ENCODE data around the gene NR2F6.

DNA sequence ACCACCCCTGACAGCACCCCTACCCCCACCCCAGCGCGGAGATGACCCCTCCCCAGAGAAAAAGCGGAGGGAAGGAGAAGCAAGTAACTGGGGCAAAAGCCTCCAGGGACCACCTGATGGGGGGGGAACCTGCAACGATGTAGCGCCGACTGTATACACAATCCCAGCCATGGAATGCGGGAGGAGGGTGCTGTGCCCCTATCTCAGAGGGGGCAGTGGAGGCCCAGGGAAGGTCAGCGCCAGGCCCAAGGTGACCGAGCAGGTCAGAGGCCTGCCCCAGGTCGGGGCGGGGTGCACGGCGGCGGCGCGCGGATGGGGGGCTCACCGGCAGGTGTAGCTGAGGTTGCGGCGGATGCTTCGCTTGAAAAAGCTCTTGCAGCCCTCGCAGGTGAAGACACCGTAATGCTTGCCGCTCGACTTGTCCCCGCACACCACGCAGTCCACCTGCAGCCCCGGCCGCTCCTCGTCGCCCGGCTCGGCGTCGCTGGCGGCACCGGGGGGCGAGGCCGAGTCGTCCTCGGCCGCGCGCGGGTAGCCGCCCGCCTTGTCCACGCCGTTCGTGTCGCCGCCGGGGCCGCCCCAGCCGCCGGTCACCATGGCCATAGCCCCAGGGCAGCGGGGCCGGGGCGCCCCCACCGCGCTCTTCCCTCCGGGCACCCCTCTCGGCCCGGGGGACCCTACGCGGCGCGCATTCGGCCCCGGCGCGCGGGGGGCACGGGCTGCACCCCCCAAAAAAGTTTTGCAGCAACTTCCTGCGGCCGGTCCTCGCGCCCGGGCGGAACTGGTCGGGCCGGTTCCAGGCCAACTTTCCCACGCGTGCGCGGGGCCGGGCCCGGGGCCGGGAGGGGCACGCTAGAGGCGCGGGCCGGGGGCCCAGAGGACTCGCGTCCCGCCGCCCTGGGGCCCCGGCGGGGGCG lies 843 bp downstream of the NR2F6 start:
- TF ChIP-seq POLR2A (IDR thresholded peaks at IDR 0.05) (no peak), POLR2AphosphoS5 (IDR thresholded peaks at IDR 0.05) (no peak)
- TF ChIP-seq, protein P1, sequence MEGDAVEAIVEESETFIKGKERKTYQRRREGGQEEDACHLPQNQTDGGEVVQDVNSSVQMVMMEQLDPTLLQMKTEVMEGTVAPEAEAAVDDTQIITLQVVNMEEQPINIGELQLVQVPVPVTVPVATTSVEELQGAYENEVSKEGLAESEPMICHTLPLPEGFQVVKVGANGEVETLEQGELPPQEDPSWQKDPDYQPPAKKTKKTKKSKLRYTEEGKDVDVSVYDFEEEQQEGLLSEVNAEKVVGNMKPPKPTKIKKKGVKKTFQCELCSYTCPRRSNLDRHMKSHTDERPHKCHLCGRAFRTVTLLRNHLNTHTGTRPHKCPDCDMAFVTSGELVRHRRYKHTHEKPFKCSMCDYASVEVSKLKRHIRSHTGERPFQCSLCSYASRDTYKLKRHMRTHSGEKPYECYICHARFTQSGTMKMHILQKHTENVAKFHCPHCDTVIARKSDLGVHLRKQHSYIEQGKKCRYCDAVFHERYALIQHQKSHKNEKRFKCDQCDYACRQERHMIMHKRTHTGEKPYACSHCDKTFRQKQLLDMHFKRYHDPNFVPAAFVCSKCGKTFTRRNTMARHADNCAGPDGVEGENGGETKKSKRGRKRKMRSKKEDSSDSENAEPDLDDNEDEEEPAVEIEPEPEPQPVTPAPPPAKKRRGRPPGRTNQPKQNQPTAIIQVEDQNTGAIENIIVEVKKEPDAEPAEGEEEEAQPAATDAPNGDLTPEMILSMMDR (IDR thresholded peaks at IDR 0.05), result no peak
